GM19035 (cell line): ENCODE results near the gene ADAMTS7.
"Not testable (repeated sequence)": the region's sequence is repeated elsewhere in the genome, so short reads cannot be mapped to it uniquely, and the experiment has no call there.

Experiments
- ATAC-seq: cut with Tn5 transposase; IDR thresholded peaks from one replicate; pipeline ENCODE4 v1.9.1; 2021; ENCODE audit not compliant: unreplicated experiment

ADAMTS7 gene

GRCh38 chr15:78766041-78766440, 45.2 kb downstream of the ADAMTS7 start:
- ATAC-seq: no peak

- ATAC-seq: not testable (repeated sequence)
Observed at GRCh38 chr15:78765154-78765860, 46.0 kb downstream of the ADAMTS7 start.

GRCh38 chr15:78764340-78765153, 46.7 kb downstream of the ADAMTS7 start:
- ATAC-seq: not testable (repeated sequence)

GRCh38 chr15:78763796-78764241, 47.4 kb downstream of the ADAMTS7 start:
- ATAC-seq: no peak

- ATAC-seq: no peak
Observed at GRCh38 chr15:78762985-78763795, 48.1 kb downstream of the ADAMTS7 start.

GRCh38 chr15:78762386-78762961, 48.8 kb downstream of the ADAMTS7 start:
- ATAC-seq: not testable (repeated sequence)

GRCh38 chr15:78761891-78762385, 49.3 kb downstream of the ADAMTS7 start:
- ATAC-seq: no peak

GRCh38 chr15:78761475-78761874, 49.8 kb downstream of the ADAMTS7 start:
- ATAC-seq: not testable (repeated sequence)

GRCh38 chr15:78761020-78761419, 50.2 kb downstream of the ADAMTS7 start:
- no peak for ATAC-seq

GRCh38 chr15:78760091-78760882, 51.0 kb downstream of the ADAMTS7 start:
- not testable (repeated sequence) for ATAC-seq

GRCh38 chr15:78759361-78759998, 51.8 kb downstream of the ADAMTS7 start:
- not testable (repeated sequence) for ATAC-seq

- not testable (repeated sequence) for ATAC-seq
Observed at GRCh38 chr15:78758486-78759200, 52.6 kb downstream of the ADAMTS7 start.

- not testable (repeated sequence) for ATAC-seq
Observed at GRCh38 chr15:78758084-78758483, 53.2 kb downstream of the ADAMTS7 start.

- ATAC-seq: no peak
Observed at GRCh38 chr15:78757636-78757905, 53.7 kb downstream of the ADAMTS7 start.

GRCh38 chr15:78756781-78757635, 54.3 kb downstream of the ADAMTS7 start:
- ATAC-seq: peak; percentile 59

GRCh38 chr15:78755900-78756591, 55.2 kb downstream of the ADAMTS7 start:
- ATAC-seq: peak; percentile 26

- ATAC-seq: not testable (repeated sequence)
Observed at GRCh38 chr15:78754637-78755280, 56.5 kb downstream of the ADAMTS7 start.
